GM21619 (cell line): ENCODE data around the gene FRMD4A.
"Not testable (repeated sequence)": the region's sequence is repeated elsewhere in the genome, so short reads cannot be mapped to it uniquely, and the experiment has no call there.

Experiments
- ATAC-seq: cut with Tn5 transposase; IDR thresholded peaks from one replicate; pipeline ENCODE4 v1.9.1; 2021; ENCODE audit not compliant: unreplicated experiment

The FRMD4A gene

GRCh38 chr10:14243221-14243620 lies 87.5 kb downstream of the FRMD4A start:
- ATAC-seq: no peak

GRCh38 chr10:14241196-14241595 lies 89.5 kb downstream of the FRMD4A start:
- no peak for ATAC-seq

DNA sequence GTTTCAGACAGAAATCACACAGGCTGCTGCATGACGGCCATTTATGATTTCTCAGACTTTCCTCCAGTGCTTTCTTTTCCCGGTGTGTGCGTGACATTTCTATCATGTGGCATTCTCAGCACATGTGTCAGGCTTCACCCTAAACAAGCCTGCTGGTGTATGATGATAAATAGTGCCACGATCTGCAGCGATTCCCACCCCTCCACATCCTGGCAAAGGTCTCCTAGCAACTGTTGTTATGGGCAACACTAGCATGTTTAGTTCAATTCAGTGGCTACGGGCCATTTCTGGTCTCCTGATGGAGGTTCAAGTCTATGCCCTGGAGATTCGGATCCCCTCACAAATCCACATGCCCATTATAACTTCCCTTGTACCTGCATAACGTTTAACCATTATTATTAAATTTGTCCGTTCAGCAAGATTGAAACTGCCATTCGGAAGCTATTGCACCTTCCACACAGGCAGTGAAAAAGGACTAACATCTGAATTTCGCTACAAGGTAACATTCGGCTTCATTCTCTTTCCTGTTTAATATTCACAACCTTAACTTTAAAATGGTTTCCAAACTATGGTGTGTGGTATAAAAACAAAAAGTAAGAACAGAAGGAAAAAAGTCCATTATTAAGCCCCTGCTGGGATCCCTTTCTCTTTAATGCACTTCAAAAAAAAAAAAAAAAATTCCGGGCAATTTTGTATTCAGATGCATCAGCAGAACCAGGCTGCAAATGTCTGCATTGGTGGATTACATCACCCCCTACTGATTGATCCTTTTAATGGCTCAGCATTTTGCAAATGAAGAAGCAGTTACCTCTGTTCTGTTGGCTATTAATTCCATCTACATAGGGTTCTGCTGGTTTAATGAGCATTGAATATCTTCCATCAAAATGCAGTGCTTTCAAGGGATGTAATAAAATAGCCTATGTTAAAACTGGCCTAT lies 90.2 kb downstream of the FRMD4A start:
- no peak for ATAC-seq

DNA sequence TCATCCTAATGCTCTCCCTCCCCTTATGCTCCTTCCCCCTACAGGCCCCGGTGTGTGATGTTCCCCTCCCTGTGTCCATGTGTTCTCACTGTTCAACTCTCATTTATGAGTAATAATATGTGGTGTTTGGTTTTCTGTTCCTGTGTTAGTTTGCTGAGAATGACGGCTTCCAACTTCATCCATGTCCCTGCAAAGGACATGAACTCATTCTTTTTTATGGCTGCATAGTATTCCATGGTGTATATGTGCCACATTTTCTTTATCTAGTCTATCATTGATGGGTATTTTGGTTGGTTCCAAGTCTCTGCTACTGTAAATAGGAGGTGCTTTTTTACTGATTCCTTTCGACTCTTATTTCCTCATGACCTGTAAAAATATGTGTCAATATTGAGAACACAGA lies 92.1 kb downstream of the FRMD4A start:
- ATAC-seq: not testable (repeated sequence)

DNA sequence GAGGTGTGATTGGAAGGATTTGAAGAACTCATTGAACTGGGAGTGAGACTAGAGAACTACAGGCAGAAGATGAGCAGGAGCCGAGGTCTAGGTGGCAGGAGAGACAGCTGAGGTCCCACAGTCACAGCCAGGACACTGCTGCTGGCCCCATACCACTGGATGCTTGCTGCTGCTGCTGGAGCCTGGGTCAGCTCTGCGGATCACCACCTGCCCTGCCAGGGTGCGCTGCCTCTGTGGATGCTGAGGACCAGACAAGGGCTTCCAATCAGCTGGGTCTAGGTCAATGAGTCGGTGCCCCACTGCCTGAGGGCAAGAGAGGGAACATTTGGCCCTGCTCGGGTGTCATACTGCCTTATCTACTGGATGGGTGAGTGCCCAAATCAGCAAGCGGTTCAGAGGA lies 94.4 kb downstream of the FRMD4A start:
- ATAC-seq: no peak

- no peak for ATAC-seq
Measured at GRCh38 chr10:14235566-14236195, 95.0 kb downstream of the FRMD4A start.

GRCh38 chr10:14233566-14233965 lies 97.2 kb downstream of the FRMD4A start:
- no peak for ATAC-seq

DNA sequence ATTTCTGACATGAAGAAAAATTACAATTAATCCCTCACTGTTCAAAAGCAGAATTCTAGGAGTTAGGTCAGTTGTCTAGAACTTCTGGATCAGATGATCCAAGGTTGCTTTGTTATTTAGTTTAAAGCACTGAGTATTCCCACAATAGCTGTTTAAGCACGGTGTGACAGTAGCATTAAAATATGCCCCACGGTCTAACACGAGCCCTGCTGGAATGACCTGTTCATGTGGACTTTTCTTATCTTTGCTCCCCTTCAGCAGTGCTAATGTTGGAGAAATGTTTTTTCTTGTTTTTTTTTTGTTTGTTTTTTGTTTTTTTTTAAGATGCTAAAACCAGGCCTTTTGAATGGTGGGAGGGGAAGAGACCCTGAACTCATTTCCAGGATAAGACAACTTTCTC lies 101.9 kb downstream of the FRMD4A start:
- not testable (repeated sequence) for ATAC-seq

GRCh38 chr10:14225379-14225778 lies 105.3 kb downstream of the FRMD4A start:
- no peak for ATAC-seq

DNA sequence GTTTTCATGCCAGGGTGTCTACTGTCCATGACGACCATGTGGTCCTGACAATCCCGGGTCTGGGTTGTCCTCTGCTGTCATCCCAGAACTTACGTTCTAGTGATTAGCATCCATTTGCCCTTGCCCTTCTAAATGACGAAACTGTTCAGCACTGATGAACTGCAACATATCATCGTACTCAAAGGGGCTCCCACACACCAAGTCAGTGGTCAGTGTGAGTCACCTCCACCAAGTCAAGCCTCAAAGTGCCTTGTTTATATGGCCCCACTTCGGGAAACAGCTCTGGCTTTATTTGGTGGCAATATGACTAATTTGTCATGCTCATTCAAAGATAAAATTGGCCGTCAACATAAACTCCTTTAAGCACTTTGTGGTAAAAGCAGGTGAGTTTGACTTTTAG lies 110.7 kb downstream of the FRMD4A start:
- no peak for ATAC-seq

DNA sequence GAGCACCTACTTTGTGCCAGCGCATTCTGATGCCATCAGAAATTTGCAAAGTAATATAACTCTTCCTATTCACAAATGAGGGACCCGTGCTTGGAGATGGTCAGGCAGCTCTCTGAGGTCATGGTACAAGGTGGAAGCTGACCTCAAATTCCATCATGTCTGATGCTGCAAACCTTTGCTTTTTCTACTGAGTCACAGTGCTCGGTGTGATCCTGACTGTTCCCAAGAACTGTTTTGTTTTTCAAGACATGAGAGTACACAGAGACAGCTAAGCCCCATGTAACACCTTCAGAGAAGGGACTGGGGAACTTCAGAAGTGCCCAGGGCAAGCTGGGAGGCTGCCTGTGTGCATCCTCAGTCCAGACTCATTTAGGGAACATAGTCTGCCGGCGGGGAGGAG lies 111.3 kb downstream of the FRMD4A start:
- no peak for ATAC-seq

- no peak for ATAC-seq
Measured at GRCh38 chr10:14215641-14216040, 115.1 kb downstream of the FRMD4A start.

DNA sequence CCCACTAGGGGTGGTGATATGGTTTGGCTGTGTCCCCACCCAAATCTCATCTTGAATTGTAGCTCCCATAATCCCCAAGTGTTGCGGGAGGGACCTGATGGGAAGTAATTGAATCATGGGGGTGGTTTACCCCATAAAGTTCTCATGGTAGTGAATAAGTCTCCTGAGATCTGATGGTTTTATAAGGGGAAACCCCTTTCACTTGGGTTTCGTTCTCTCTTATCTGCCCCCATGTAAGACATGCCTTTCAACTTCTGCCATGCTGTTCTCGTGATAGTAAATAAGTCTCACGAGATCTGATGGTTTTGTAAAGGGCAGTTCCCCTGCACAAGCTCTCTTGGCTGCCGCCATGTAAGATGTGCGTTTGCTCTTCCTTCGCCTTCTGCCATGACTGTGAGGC lies 117.0 kb downstream of the FRMD4A start:
- ATAC-seq: not testable (repeated sequence)

- no peak for ATAC-seq
Measured at GRCh38 chr10:14211610-14212009, 119.1 kb downstream of the FRMD4A start.

DNA sequence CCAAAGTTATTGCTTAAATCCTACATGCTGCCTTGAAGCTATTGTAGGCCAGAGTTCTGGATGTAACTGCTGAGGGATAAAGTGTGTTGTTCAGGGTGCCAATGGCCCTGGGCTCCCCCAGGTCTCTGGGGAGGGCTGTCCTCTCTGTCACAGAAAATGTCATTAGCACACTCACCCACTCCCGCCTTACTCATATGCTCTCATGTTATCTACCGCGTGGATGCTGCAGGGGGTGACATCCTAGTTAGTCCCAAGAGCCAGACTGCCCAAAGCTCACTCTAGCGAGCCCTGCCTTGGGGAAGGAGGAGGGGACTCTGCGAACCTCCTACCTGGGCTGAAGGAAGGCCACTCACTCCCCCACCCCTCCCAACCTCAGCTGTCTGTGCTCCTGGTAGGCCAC lies 122.5 kb downstream of the FRMD4A start:
- no peak for ATAC-seq

- ATAC-seq: no peak
Measured at GRCh38 chr10:14205233-14205632, 125.5 kb downstream of the FRMD4A start.

- no peak for ATAC-seq
Measured at GRCh38 chr10:14200698-14201544, 129.8 kb downstream of the FRMD4A start.

- not testable (repeated sequence) for ATAC-seq
Measured at GRCh38 chr10:14199098-14199497, 131.6 kb downstream of the FRMD4A start.

DNA sequence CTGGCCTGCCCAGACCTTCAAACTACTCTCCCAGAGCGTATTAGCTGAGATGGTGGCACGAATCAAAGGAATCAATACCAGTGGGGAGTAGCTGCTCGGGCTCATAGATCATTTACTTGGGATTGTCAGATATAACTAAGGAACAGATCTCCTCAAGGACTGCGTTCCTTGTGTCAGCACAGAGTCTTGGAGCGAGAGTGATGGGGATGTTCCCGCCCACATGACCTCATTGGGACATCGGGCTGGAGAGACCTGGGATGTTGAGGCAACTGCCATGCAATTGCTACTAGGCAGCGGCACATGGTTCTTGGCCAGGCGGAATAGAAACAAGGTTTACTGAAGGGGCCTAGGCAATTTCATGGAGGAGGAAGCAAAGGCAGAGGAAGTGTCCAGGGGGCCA lies 132.6 kb downstream of the FRMD4A start:
- no peak for ATAC-seq

DNA sequence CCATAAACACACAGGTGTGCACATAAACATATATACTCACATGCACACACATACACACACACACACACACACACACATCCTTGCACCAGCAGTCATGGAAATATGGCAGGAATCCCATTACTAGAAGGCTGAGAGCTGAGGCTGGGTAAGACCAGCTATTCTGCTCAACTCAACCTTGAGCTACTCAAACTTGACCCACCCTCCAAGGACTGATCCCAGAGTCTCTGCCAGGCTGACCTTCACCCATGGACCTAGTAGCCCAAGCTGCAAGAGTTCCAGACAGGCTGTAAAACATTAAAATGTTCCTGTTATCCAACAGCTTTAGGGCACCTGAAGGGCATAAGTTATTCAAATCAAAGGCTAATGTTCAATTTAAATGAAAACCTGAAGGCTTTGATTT lies 134.6 kb downstream of the FRMD4A start:
- no peak for ATAC-seq

- no peak for ATAC-seq
Measured at GRCh38 chr10:14195433-14195832, 135.3 kb downstream of the FRMD4A start.
